Caki2 (cell line): Measurements from ENCODE around the gene ANKRD55. TPM values are rescaled to one million over a fixed set of nuclear protein-coding genes. Genes with fewer than 3 reads are reported as not detected.
"Not testable (repeated sequence)": the region's sequence is repeated elsewhere in the genome, so short reads cannot be mapped to it uniquely, and the experiment has no call there.

ENCODE experiments used
- DNase-seq: peaks from one replicate; pipeline ENCODE4 v3.0.0-alpha.2; 2015; ENCODE audit warnings: low read depth
- in situ Hi-C: cut with HindIII; loops from 2 replicates; pipeline ENCODE4 v1.10.0; 2016; ENCODE audit warnings: low sequenced_read_pairs, low pct_unique_long_range_greater_than_20kb, mixed read lengths
- total RNA-seq: library from RNA; depleted of rRNA; stranded (reverse); fragments of >200 nt; shearing (Covaris generic); gene quantifications from 2 replicates; pipeline ENCODE4 v1.2.3, GENCODE V29; 2014; ENCODE audit warnings: low replicate concordance; rRNA removed

The ANKRD55 gene
- 4.7 TPM in 1 of 2 replicates, not detected in the other for total RNA-seq

DNA sequence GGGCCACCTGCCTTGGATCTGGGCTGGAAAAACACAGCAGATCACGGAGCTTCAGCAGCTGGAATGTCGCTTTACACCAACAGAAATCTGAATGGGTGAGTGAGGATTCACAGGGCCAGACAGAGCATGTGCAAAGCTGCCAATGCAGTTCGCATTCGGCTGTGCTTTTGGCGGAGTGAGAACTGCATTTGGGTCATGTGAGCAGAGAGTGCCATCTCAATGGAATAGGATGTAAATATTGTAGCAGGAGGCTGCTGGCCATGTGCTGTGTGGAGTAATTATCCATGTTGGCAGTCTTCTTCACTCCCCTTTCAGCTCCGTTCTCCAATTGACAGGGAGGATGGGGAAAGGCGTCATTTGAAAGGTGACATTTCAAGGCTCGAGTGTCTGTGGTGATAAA is at the start of gene ANKRD55:
Gene ANKRD55 (minus strand): TSS at position 101 of the 400 bp plus-strand sequence. CDS start 417 bp downstream, outside the sequence.
- in situ Hi-C loops: no loop called here
- no peak for DNase-seq

DNA sequence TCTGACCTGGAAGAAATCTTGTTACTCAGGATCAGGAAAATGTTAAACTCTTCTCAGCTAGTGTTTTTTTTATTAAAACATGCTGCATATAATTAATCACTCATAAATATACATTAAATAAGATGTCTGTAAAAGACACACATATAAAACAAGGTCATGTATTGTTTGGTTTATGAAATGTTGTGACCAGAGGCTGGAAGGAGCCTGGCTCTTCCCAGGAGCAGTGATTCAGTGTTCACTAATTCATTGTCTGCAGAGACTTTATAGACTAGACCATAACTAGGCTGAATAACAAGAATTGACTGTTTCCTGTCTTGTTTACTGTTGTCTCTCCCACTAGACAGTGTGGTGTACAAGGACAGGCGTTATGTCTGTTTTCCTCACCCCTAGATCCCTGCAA is 49.1 kb upstream of the ANKRD55 start:
- no peak for DNase-seq
- in situ Hi-C loops: no loop called here

GRCh38 chr5:56281489-56282165 is 48.5 kb upstream of the ANKRD55 start:
- in situ Hi-C loops: no loop called here
- no peak for DNase-seq

GRCh38 chr5:56279979-56280378 is 46.8 kb upstream of the ANKRD55 start:
- in situ Hi-C loops: no loop called here
- peak; percentile 79 for DNase-seq

DNA sequence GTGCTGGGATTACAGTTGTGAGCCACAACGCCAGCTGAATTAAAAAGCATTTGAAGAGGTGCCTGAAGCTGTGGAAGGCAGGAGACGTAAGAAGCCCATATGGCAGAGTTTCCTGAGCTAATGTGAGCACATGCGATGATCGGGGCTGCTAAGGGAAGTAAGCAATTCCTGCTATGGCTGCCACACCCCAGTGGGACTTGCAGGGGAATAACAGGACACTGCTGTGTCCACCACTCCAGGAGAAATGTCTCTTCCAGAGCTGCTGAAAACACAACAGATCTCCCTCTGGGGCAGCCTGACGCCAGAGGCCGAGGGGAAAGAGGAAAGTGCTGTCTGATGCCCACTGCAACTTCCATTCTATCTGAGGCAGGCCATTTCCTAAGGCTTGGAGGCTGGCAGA is 46.2 kb upstream of the ANKRD55 start:
- DNase-seq: no peak
- in situ Hi-C loops: no loop called here

DNA sequence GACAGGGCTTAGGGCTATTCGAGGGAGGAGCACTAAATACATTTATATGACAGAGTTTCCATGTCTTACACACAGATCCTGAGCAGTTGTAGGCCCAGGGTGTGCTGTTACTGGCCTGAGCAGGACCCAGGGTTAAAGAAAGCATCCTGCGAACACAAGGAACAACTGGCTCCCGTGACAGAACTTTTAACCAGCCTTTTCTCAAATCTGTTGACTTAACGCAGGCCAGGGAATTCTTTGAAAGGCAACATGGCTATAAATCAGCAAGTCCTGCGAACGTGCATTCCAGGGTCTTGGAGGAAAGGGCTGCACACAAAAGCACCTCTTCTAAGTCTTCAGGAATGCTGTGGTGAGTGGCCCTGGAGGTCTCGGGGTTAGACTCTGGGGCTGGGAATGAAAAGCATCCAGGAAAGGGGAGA is 45.2 kb upstream of the ANKRD55 start:
- in situ Hi-C loops: no loop called here
- peak; percentile 67 for DNase-seq

GRCh38 chr5:56277573-56277972 is 44.4 kb upstream of the ANKRD55 start:
- no peak for DNase-seq
- in situ Hi-C loops: no loop called here

- DNase-seq: no peak
- in situ Hi-C loops: no loop called here
These were observed 40.3 kb upstream of the ANKRD55 start for GRCh38 chr5:56273376-56273955.

DNA sequence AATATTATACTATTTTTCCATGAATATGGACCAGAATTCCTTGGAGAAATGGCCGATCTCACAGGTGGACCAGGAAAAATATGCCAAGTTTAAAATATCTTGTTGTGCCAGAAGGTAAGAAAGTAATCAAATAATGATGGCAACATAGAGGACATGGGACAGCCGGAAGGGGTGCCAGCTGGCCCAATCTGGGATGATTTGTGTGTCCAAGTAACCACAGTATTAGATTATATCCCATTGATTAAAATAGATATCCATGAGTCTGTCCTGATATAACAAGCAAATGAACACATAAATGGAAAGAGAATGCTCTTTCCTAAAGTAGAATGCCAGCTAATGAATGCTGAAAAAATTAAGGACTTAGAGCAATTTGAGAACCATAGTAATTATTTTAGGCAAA is 39.6 kb upstream of the ANKRD55 start:
- in situ Hi-C loops: no loop called here

DNA sequence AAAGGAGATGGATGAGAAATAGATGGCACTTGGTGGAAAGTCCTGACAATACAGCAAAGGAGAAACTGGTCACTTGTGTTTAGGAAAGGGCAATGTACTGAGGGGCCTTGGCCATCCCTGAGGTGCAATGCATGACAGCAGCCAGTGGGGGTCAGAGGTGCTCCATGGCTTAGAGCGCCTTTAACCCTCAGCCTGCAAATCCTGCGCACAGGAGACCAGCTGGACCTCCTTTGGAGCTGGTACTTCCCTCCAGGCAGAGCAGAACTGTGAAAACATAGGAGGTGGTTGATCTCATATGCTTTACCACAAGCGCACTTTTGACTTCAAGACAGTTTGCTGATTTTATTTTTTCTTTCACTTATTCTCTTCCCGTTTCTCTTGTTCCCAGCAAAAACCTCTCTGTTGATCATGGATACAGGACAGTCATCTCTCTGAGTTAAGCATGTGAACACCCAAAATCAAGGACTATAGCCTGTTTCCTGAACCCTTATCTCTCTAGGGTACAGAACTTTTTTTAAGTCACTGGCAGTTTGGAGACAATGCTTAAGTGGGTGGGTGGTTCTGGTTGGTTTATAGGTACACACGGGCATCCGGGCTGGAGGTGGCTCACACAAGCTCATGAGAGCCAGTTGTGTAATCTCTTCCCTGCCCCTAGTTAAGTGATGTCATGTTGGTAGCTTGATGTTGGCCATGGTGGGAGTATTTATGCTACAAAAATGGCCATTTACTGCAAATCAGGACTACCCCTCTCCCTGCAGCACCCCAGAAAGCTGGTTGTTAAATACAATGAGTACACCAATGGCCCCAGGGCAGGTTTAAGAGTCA is 37.6 kb upstream of the ANKRD55 start:
- DNase-seq: peak; percentile 89
- in situ Hi-C loops: no loop called here

More for the DNA sequence above, 39.6 kb upstream of the ANKRD55 start:
- no peak for DNase-seq

GRCh38 chr5:56270058-56270457 is 36.9 kb upstream of the ANKRD55 start:
- DNase-seq: no peak
- in situ Hi-C loops: no loop called here

- in situ Hi-C loops: no loop called here
- DNase-seq: peak; percentile 47
These were observed 36.2 kb upstream of the ANKRD55 start for GRCh38 chr5:56269216-56269927.

DNA sequence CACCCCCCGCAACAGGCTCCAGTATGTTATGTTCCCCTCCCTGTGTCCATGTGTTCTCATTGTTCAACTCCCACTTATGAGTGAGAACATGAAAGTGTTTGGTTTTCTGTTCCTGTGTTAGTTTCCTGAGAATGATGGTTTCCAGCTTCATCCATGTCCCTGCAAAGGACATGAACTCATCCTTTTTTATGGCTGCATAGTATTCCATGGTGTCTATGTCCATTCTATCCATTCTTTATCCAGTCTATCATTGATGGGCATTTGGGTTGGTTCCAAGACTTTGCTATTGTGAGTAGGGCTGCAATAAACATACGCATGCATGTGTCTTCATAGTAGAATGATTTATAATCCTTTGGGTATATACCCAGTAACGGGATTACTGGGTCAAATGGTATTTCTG is 35.6 kb upstream of the ANKRD55 start:
- DNase-seq, in situ Hi-C loops: not testable (repeated sequence)

GRCh38 chr5:56267856-56268255 is 34.7 kb upstream of the ANKRD55 start:
- no peak for DNase-seq
- in situ Hi-C loops: no loop called here

DNA sequence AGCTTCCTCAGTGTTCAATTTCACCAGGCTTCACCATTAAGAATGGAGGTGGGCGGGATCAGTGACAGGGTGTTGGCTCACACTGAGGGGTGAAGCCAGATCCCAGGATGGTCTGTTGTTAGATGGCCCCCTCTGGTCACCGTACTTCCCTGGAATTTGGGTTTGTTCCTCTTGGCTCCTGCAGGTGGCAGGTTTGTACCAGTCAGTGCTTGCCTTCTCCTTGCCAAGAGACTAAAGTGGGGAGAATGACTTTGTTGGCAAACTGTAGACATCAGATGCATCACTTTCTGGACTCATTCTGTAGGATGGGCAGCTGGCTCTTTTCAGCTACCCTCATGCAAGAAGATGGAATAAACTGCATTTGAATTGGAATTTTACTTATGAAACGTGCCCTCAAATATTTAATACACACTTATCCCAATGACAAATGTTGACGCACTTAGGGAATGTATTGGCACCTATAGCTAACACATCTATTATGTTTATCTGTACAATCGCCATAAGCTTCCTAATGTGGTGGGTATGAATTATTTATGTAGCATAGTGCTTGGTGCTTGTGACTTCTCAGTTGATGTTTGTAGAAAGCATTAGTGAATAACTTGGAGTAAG is 31.4 kb upstream of the ANKRD55 start:
- in situ Hi-C loops: no loop called here
- peak; percentile 19 for DNase-seq

- no peak for DNase-seq
- in situ Hi-C loops: no loop called here
These were observed 29.1 kb upstream of the ANKRD55 start for GRCh38 chr5:56262279-56262678.

DNA sequence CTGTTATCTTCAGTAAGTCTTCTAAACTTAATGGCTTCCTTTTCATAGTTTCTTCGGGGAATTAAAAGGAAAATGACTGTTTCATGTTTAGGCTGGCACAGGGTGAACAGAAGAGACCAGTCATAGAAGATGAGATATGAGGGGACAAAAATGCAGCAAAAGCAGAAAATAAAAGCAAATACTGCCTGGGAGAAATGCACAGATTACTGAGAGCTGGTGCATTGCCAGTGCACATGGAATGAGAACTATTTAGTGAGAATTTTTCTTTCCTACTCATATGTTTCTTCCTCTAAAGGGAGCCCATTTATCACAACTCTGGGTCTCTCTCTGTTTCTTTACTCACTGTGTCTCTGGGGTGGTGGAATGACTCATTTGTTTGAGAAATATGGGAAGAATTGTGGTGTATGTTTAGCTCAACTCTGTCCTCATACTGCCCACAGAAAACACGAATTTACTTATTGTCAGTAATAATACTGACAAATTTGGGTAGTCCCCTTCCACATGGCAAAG is 25.9 kb upstream of the ANKRD55 start:
- in situ Hi-C loops: no loop called here
- DNase-seq: peak; percentile 31
